CD14-positive monocyte (primary cell): Measurements from ENCODE around the gene NSFL1C. TPM values are rescaled to one million over a fixed set of nuclear protein-coding genes. Genes with fewer than 3 reads are reported as not detected.

ENCODE experiments used
- DNase-seq, 3 donors: peaks; one replicate each; pipeline ENCODE4 v3.0.0-alpha.2; 2011 to 2022
- H2AFZ ChIP-seq: 2 replicates; pipeline ENCODE4 v1.6.0; 2012; ENCODE audit warnings: mild to moderate bottlenecking, low read depth, low read length, inconsistent platforms; ENCODE audit not compliant: insufficient read depth, poor library complexity, severe bottlenecking
- H3K27ac ChIP-seq, 2 donors: 1 replicate in 1 of 2; 2 replicates in 1 of 2; pipeline ENCODE4 v1.5.1; 2012 to 2013; ENCODE audit warnings: low read length in 2 of 2, control low read depth in 1 of 2, inconsistent platforms in 1 of 2, low read depth in 1 of 2, mild to moderate bottlenecking in 1 of 2
- H3K27me3 ChIP-seq, 2 donors: one replicate each; pipeline versions ENCODE4 v1.6.0 to v1.6.1; 2011 to 2013; ENCODE audit warnings: low read length in 2 of 2; ENCODE audit not compliant: control insufficient read depth in 2 of 2, insufficient read depth in 2 of 2
- H3K36me3 ChIP-seq, 2 donors: replicated peaks in 1 of 2; 1 replicate in 1 of 2; 2 replicates in 1 of 2; pipeline versions ENCODE4 v1.5.1 to v1.6.1; 2012 to 2013; ENCODE audit warnings: low read length in 2 of 2, control low read depth in 1 of 2, inconsistent platforms in 1 of 2, mild to moderate bottlenecking in 1 of 2; ENCODE audit not compliant: insufficient read depth in 2 of 2, control insufficient read depth in 1 of 2
- H3K4me1 ChIP-seq, 2 donors: 1 replicate in 1 of 2; 2 replicates in 1 of 2; pipeline versions ENCODE4 v1.5.1 to v1.6.1; 2012 to 2013; ENCODE audit warnings: low read length in 2 of 2, control low read depth in 1 of 2, inconsistent platforms in 1 of 2, mild to moderate bottlenecking in 1 of 2, moderate library complexity in 1 of 2; ENCODE audit not compliant: insufficient read depth in 2 of 2, control insufficient read depth in 1 of 2
- H3K4me2 ChIP-seq: replicated peaks from 2 replicates; pipeline ENCODE3; 2012; ENCODE audit warnings: low read length, moderate library complexity, mild to moderate bottlenecking; ENCODE audit not compliant: poor library complexity, severe bottlenecking; ENCODE audit errors: extremely low read depth
- H3K4me3 ChIP-seq, 3 experiments: fragments of 200-600 bp in 1 of 3; sonication (generic) in 1 of 3; replicated peaks in 1 of 3; 1 replicate in 2 of 3; 2 replicates in 1 of 3; pipeline ENCODE4 v1.5.1; 2011 to 2013; ENCODE audit warnings: low read length in 3 of 3, mild to moderate bottlenecking in 3 of 3, control low read depth in 2 of 3, low read depth in 2 of 3, inconsistent platforms in 1 of 3, moderate library complexity in 1 of 3
- H3K79me2 ChIP-seq: 2 replicates; pipeline ENCODE4 v1.6.0; 2012; ENCODE audit warnings: mild to moderate bottlenecking, control low read depth, inconsistent platforms, low read length, moderate library complexity; ENCODE audit not compliant: insufficient read depth
- H3K9ac ChIP-seq: 2 replicates; pipeline ENCODE4 v1.6.0; 2017; ENCODE audit warnings: low read length, mild to moderate bottlenecking; ENCODE audit not compliant: insufficient read depth, poor library complexity, severe bottlenecking
- H3K9me3 ChIP-seq, 2 donors: replicated peaks in 1 of 2; 1 replicate in 1 of 2; 2 replicates in 1 of 2; pipeline versions ENCODE4 v1.5.1 to v1.6.1; 2012 to 2013; ENCODE audit warnings: low read length in 2 of 2, control low read depth in 1 of 2; ENCODE audit not compliant: control insufficient read depth in 1 of 2, insufficient read depth in 1 of 2
- H4K20me1 ChIP-seq: 2 replicates; pipeline ENCODE4 v1.6.0; 2012; ENCODE audit warnings: mild to moderate bottlenecking, low read length, control low read depth, moderate library complexity; ENCODE audit not compliant: insufficient read depth
- H3K27ac Mint-ChIP-seq, 7 donors: one replicate each; pipeline ENCODE4 v1.8.0; 2020; ENCODE audit warnings: mild to moderate bottlenecking in 7 of 7, mixed read lengths in 7 of 7, moderate library complexity in 6 of 7, inconsistent platforms in 2 of 7
- H3K27me3 Mint-ChIP-seq, 3 donors: one replicate each; pipeline ENCODE4 v1.8.0; 2021 to 2022; ENCODE audit warnings: low read depth in 3 of 3, mild to moderate bottlenecking in 3 of 3, mixed read lengths in 3 of 3, moderate library complexity in 3 of 3, inconsistent platforms in 1 of 3
- H3K36me3 Mint-ChIP-seq, 2 donors: one replicate each; pipeline ENCODE4 v1.8.0; 2020; ENCODE audit warnings: mixed read lengths in 2 of 2, inconsistent platforms in 1 of 2, mild to moderate bottlenecking in 1 of 2
- H3K4me1 Mint-ChIP-seq: one replicate; pipeline ENCODE4 v1.8.0; 2020; ENCODE audit warnings: mild to moderate bottlenecking, mixed read lengths
- H3K4me3 Mint-ChIP-seq, 2 donors: one replicate each; pipeline ENCODE4 v1.8.0; 2020; ENCODE audit warnings: mild to moderate bottlenecking in 2 of 2, mixed read lengths in 2 of 2, moderate library complexity in 1 of 2
- H3K9me3 Mint-ChIP-seq, 7 donors: one replicate each; pipeline ENCODE4 v1.8.0; 2020 to 2022; ENCODE audit warnings: mixed read lengths in 7 of 7, mild to moderate bottlenecking in 6 of 7, moderate library complexity in 6 of 7, inconsistent platforms in 2 of 7
- CTCF ChIP-seq: fragments of 200-600 bp; IDR thresholded peaks from one replicate; pipeline ENCODE4 v1.8.0; 2022; ENCODE audit warnings: antibody characterized with exemption, mild to moderate bottlenecking
- WGBS: methylation state at CpG from one replicate; pipeline ENCODE4 v1.1.5; 2013; ENCODE audit warnings: missing lambda C conversion rate; ENCODE audit not compliant: insufficient coverage; 5-methylcytosine and 5-hydroxymethylcytosine counted together
- intact Hi-C, 2 donors: fragments of 100-400 bp; cut with micrococcal nuclease; formaldehyde crosslinking; loops; one replicate each; pipeline versions ENCODE4 v1.15.0 to v1.15.1; 2023
- polyA plus RNA-seq, 3 donors: library from polyadenylated mRNA; depleted of rRNA in 1 of 3; unstranded in 2 of 3; stranded (reverse) in 1 of 3; fragments of 300-500 nt in 2 of 3; fragments of >200 nt in 1 of 3; fragmentation: Illumina TruSeq in 2 of 3; gene quantifications; 1 replicate in 2 of 3; 2 replicates in 1 of 3; pipeline ENCODE4 v1.2.3, GENCODE V29; 2012 to 2021

The NSFL1C gene
- polyA plus RNA-seq, 3 donors = 52.8 to 80.8 (median 56.8) TPM

- intact Hi-C loops = loop anchor here in 1 of 2 donors (10.0 kb wide), 1 partner anchor 269 kb away; no protein-coding TSS in a partner anchor
- Histone ChIP-seq H3K36me3 (no peaks in the 10 kb centered on the region), H3K9ac (no peak overlapping the region), H3K27ac (no peak overlapping the region), H3K79me2 (no peaks in the 10 kb centered on the region), H2AFZ (no peak overlapping the region), H3K4me1 (peaks cover 7 to 11% of the 10 kb centered on the region in 2 donors), H3K27me3 (no peaks in the 10 kb centered on the region), H3K9me3 (no peaks in the 10 kb centered on the region), H3K4me2 (no peak overlapping the region), H4K20me1 (no peaks in the 10 kb centered on the region), H3K4me3 (no peak overlapping the region)
- no peak overlapping the region for H3K4me3 Mint-ChIP-seq
- peaks cover 17% of the 10 kb centered on the region for H3K4me1 Mint-ChIP-seq
- WGBS = 100% methylated on average over 1 of the region's 3 CpGs
- peak overlapping the region in 1 of 7 donors; percentile 49 for H3K27ac Mint-ChIP-seq
- no peak for TF ChIP-seq CTCF
- peaks cover 0 to 2% (median 0%) of the 10 kb centered on the region in 7 donors for H3K9me3 Mint-ChIP-seq
- H3K36me3 Mint-ChIP-seq = peaks cover 0 to 5% of the 10 kb centered on the region in 2 donors
- peaks cover 0 to 9% (median 1%) of the 10 kb centered on the region in 3 donors for H3K27me3 Mint-ChIP-seq
- no peak for DNase-seq
These were observed 38.7 kb upstream of the NSFL1C start for GRCh38 chr20:1505361-1505760.

GRCh38 chr20:1503564-1504227, 37.0 kb upstream of the NSFL1C start:
- 0% methylated on average over 4 of the region's 8 CpGs for WGBS
- Histone ChIP-seq H3K9me3 (no peaks in the 10 kb centered on the region), H3K27me3 (no peaks in the 10 kb centered on the region), H3K4me3 (no peak overlapping the region), H3K4me1 (peaks cover 3 to 11% of the 10 kb centered on the region in 2 donors), H3K9ac (no peak overlapping the region), H3K4me2 (no peak overlapping the region), H3K27ac (no peak overlapping the region), H2AFZ (peak overlapping the region; percentile 30), H3K36me3 (no peaks in the 10 kb centered on the region), H3K79me2 (no peaks in the 10 kb centered on the region), H4K20me1 (no peaks in the 10 kb centered on the region)
- Mint-ChIP-seq H3K36me3 (peaks cover 0 to 9% of the 10 kb centered on the region in 2 donors), H3K4me1 (peaks cover 20% of the 10 kb centered on the region), H3K27ac (peak overlapping the region in 5 of 7 donors; percentile 58 to 87 (median 70)), H3K4me3 (no peak overlapping the region), H3K9me3 (peaks cover 0 to 2% (median 0%) of the 10 kb centered on the region in 7 donors), H3K27me3 (peaks cover 0 to 9% (median 1%) of the 10 kb centered on the region in 3 donors)
- intact Hi-C loops = loop anchor here (2.0 to 10.0 kb wide), 5 partner anchors 31 to 271 kb away; partner anchors contain the start of gene NSFL1C (in 1 of the 2)
- DNase-seq = peak; percentile 91 to 96 (median 95)
- peak; percentile 99 for TF ChIP-seq CTCF
